GM19438 (cell line): ENCODE data around the gene TNS3.
"Not testable (repeated sequence)": the region's sequence is repeated elsewhere in the genome, so short reads cannot be mapped to it uniquely, and the experiment has no call there.

Source experiments
- ATAC-seq: cut with Tn5 transposase; IDR thresholded peaks from one replicate; pipeline ENCODE4 v1.9.1; 2021; ENCODE audit warnings: low read depth; ENCODE audit not compliant: unreplicated experiment

Gene TNS3

GRCh38 chr7:47456210-47456955 lies 125.5 kb downstream of the TNS3 start:
- no peak for ATAC-seq

GRCh38 chr7:47455872-47456185 lies 126.1 kb downstream of the TNS3 start:
- no peak for ATAC-seq

- ATAC-seq: no peak
These were observed 126.7 kb downstream of the TNS3 start for GRCh38 chr7:47454974-47455871.

- no peak for ATAC-seq
These were observed 127.6 kb downstream of the TNS3 start for GRCh38 chr7:47454069-47454973.

GRCh38 chr7:47453093-47454061 lies 128.5 kb downstream of the TNS3 start:
- no peak for ATAC-seq

- ATAC-seq: no peak
These were observed 129.2 kb downstream of the TNS3 start for GRCh38 chr7:47452715-47453092.

GRCh38 chr7:47452295-47452694 lies 129.6 kb downstream of the TNS3 start:
- ATAC-seq: no peak

GRCh38 chr7:47451851-47452205 lies 130.1 kb downstream of the TNS3 start:
- no peak for ATAC-seq

- no peak for ATAC-seq
These were observed 131.9 kb downstream of the TNS3 start for GRCh38 chr7:47449810-47450590.

- no peak for ATAC-seq
These were observed 132.9 kb downstream of the TNS3 start for GRCh38 chr7:47448971-47449370.

GRCh38 chr7:47447621-47448349 lies 134.1 kb downstream of the TNS3 start:
- no peak for ATAC-seq

GRCh38 chr7:47446871-47447466 lies 134.9 kb downstream of the TNS3 start:
- no peak for ATAC-seq

GRCh38 chr7:47444376-47445098 lies 137.4 kb downstream of the TNS3 start:
- no peak for ATAC-seq

GRCh38 chr7:47443049-47443448 lies 138.9 kb downstream of the TNS3 start:
- no peak for ATAC-seq

GRCh38 chr7:47442605-47442865 lies 139.4 kb downstream of the TNS3 start:
- no peak for ATAC-seq

GRCh38 chr7:47441796-47442604 lies 139.9 kb downstream of the TNS3 start:
- ATAC-seq: no peak

- not testable (repeated sequence) for ATAC-seq
These were observed 140.9 kb downstream of the TNS3 start for GRCh38 chr7:47441048-47441447.
